PC-3 (cell line): Measurements from ENCODE around the gene TMEM17.

Experiments
- CTCF ChIP-seq: fragments of 300-600 bp; sonication (generic); conservative IDR thresholded peaks from 2 replicates; pipeline ENCODE4 v1.5.1; 2017; ENCODE audit warnings: antibody characterized with exemption, low read depth, mild to moderate bottlenecking, low read length
- EZH2 ChIP-seq: fragments of 300-600 bp; sonication (generic); IDR thresholded peaks from one replicate; pipeline ENCODE4 v1.6.1; 2017; ENCODE audit warnings: antibody characterized with exemption, mild to moderate bottlenecking, low read length; ENCODE audit not compliant: unreplicated experiment

- no peak for TF ChIP-seq EZH2
- no peak for TF ChIP-seq CTCF
Measured at GRCh38 chr2:62536873-62537547, 31.0 kb upstream of the TMEM17 start.
